GM12878 (cell line): Measurements from ENCODE around the gene TIPIN. TPM values are rescaled to one million over a fixed set of nuclear protein-coding genes. Genes with fewer than 3 reads are reported as not detected.

Source experiments
- ATAC-seq: fragments of 200-7000 bp; cut with Tn5 transposase; 3 replicates; pipeline ENCODE4 v1.9.1; 2020; ENCODE audit warnings: mild to moderate bottlenecking, moderate library complexity
- BruUV-seq: library from RNA; stranded (reverse); fragments of 400-500 nt; replicated peaks from 2 replicates; lab custom pipeline; 2021; lab: Mats Ljungman, UMichigan
- CTCF ChIA-PET: fragments of 300-600 bp; sonication (Branson Sonifier 250); formaldehyde crosslinking; extraction: SDS; loops from one replicate; lab custom pipeline; 2021; ENCODE audit warnings: inconsistent platforms; lab: Yijun Ruan, JAX
- POLR2A ChIA-PET: fragments of 350-600 bp; formaldehyde crosslinking; extraction: SDS; loops from one replicate; lab custom pipeline; 2021; ENCODE audit warnings: inconsistent platforms; lab: Charles Lee
- RAD21 ChIA-PET: fragments of 300-600 bp; sonication (Branson Sonifier 250); formaldehyde crosslinking; loops from one replicate; lab custom pipeline; 2023; ENCODE audit warnings: antibody characterized with exemption; ENCODE audit not compliant: unreplicated experiment; lab: Charles Lee
- SMC1A ChIA-PET: fragments of 300-600 bp; sonication (Branson Sonifier 250); formaldehyde crosslinking; loops from one replicate; lab custom pipeline; 2023; ENCODE audit not compliant: unreplicated experiment, uncharacterized antibody; lab: Charles Lee
- DNase-seq: peaks from one replicate; pipeline ENCODE4 v3.0.0-alpha.2; 2011; ENCODE audit warnings: low read depth, low spot score
- FAIRE-seq: peaks from 3 replicates; lab custom pipeline; 2011; peaks lifted over from hg19 to GRCh38; lab: Jason Lieb, UNC
- H2AFZ ChIP-seq: 2 replicates; pipeline ENCODE4 v1.6.0; 2011; ENCODE audit warnings: low read depth, low read length, control low read depth; ENCODE audit not compliant: control insufficient read depth
- H3K27ac ChIP-seq: 2 replicates; pipeline ENCODE4 v1.5.1; 2011; ENCODE audit warnings: control low read depth; ENCODE audit not compliant: control insufficient read depth, insufficient read depth
- H3K27me3 ChIP-seq, 2 experiments: replicated peaks in 1 of 2; 2 replicates each; pipeline versions ENCODE4 v1.6.0 to v1.6.1; 2011; ENCODE audit warnings: low read length in 1 of 2; ENCODE audit not compliant: control insufficient read depth in 2 of 2, insufficient read depth in 2 of 2
- H3K36me3 ChIP-seq, 2 experiments: 2 replicates each; pipeline ENCODE4 v1.5.1; 2011; ENCODE audit warnings: low read length in 1 of 2; ENCODE audit not compliant: control insufficient read depth in 2 of 2, insufficient read depth in 2 of 2
- H3K4me1 ChIP-seq: 2 replicates; pipeline ENCODE4 v1.6.1; 2011; ENCODE audit warnings: mild to moderate bottlenecking, low read length, moderate library complexity, mixed read lengths; ENCODE audit not compliant: control insufficient read depth, insufficient read depth
- H3K4me2 ChIP-seq: 2 replicates; pipeline ENCODE4 v1.6.0; 2011; ENCODE audit warnings: control low read depth; ENCODE audit not compliant: control insufficient read depth, insufficient read depth
- H3K4me3 ChIP-seq: fragments of 200-600 bp; sonication (generic); 2 replicates; pipeline ENCODE4 v1.5.1; 2016
- H3K79me2 ChIP-seq: 2 replicates; pipeline ENCODE4 v1.6.0; 2011; ENCODE audit warnings: low read length; ENCODE audit not compliant: control insufficient read depth, insufficient read depth
- H3K9ac ChIP-seq: 2 replicates; pipeline ENCODE4 v1.8.0; 2011; ENCODE audit warnings: low read length, control low read depth, mixed read lengths; ENCODE audit not compliant: control insufficient read depth, insufficient read depth
- H3K9me3 ChIP-seq: replicated peaks from 3 replicates; pipeline ENCODE4 v1.5.1; 2011; ENCODE audit warnings: mild to moderate bottlenecking, low read length; ENCODE audit not compliant: control insufficient read depth, insufficient read depth
- H4K20me1 ChIP-seq: 2 replicates; pipeline ENCODE4 v1.6.0; 2011; ENCODE audit not compliant: control insufficient read depth, insufficient read depth
- BMI1 ChIP-seq: fragments of 450-650 bp; IDR thresholded peaks from 2 replicates; pipeline ENCODE4 v1.6.1; 2016; ENCODE audit warnings: mild to moderate bottlenecking, moderate library complexity, borderline replicate concordance
- CHD1 ChIP-seq: IDR thresholded peaks from 2 replicates; pipeline ENCODE4 v1.6.1; 2012; ENCODE audit warnings: low read depth, low read length, improper control_type of control experiment
- DPF2 ChIP-seq: fragments of 450-650 bp; IDR thresholded peaks from 2 replicates; pipeline ENCODE4 v1.6.1; 2017; ENCODE audit warnings: mild to moderate bottlenecking
- ETV6 ChIP-seq, 2 experiments: fragments of 450-650 bp in 1 of 2; IDR thresholded peaks in 1 of 2; conservative IDR thresholded peaks in 1 of 2; 2 replicates each; pipeline ENCODE4 v1.6.1; 2014; ENCODE audit warnings: antibody characterized with exemption in 1 of 2, borderline replicate concordance in 1 of 2, low read depth in 1 of 2, mild to moderate bottlenecking in 1 of 2, moderate library complexity in 1 of 2
- GATAD2B ChIP-seq: fragments of 450-650 bp; conservative IDR thresholded peaks from 2 replicates; pipeline ENCODE4 v1.6.1; 2017; ENCODE audit warnings: low read depth, mild to moderate bottlenecking, moderate library complexity
- HCFC1 ChIP-seq: fragments of 150-350 bp; IDR thresholded peaks from 2 replicates; pipeline ENCODE4 v1.6.1; 2014; ENCODE audit warnings: low read length
- NR2C2 ChIP-seq: IDR thresholded peaks from 2 replicates; pipeline ENCODE4 v1.6.1; 2011; ENCODE audit warnings: borderline replicate concordance, low read depth; ENCODE audit not compliant: control insufficient read depth, insufficient read length
- RUNX3 ChIP-seq: IDR thresholded peaks from 2 replicates; pipeline ENCODE4 v1.6.1; 2012; ENCODE audit warnings: low read length, inconsistent platforms
- WGBS: methylation state at CpG from one replicate; pipeline ENCODE4 v1.1.6; 2016; ENCODE audit warnings: low lambda C conversion rate; ENCODE audit not compliant: insufficient replicate concordance, insufficient coverage; ENCODE audit errors: missing lambda C conversion rate; 5-methylcytosine and 5-hydroxymethylcytosine counted together
- in situ Hi-C: fragments of 300-500 bp; cut with MboI; formaldehyde crosslinking; loops from 9 replicates; pipeline ENCODE4 v1.14.3; 2018; ENCODE audit warnings: mixed read lengths
- intact Hi-C: fragments of 100-400 bp; cut with micrococcal nuclease; formaldehyde crosslinking; loops from one replicate; pipeline ENCODE4 v1.14.2; 2022; ENCODE audit not compliant: unreplicated experiment
- polyA plus RNA-seq, 11 experiments: library from polyadenylated mRNA; depleted of rRNA in 4 of 11; unstranded in 6 of 11; stranded (reverse) in 5 of 11; fragments of >200 nt; fragmentation: Nextera tagmentation in 4 of 11; fragmentation: Illumina TruSeq in 1 of 11; extraction: Ambion mirVana in 4 of 11; extraction: Trizol in 1 of 11; gene quantifications; 1 replicate in 1 of 11; 2 replicates in 10 of 11; pipeline versions ENCODE4 v1.2.1 to v1.2.3, GENCODE V29; 2011 to 2016; ENCODE audit warnings: inconsistent platforms in 2 of 11, missing spikeins in 2 of 11, low read depth in 1 of 11
- total RNA-seq, 4 experiments: library from RNA; depleted of rRNA in 3 of 4; stranded (reverse); fragments of >200 nt in 3 of 4; fragmentation: Illumina TruSeq in 1 of 4; extraction: Trizol in 1 of 4; gene quantifications; 2 replicates each; pipeline versions ENCODE4 v1.2.1 to v1.2.3, GENCODE V29; 2013 to 2021
- TF ChIP-seq, protein P1 (sequence below): fragments of 450-650 bp; formaldehyde crosslinking; IDR thresholded peaks from 2 replicates; pipeline ENCODE4 v1.5.0; 2022; ENCODE audit warnings: mild to moderate bottlenecking, missing genetic modification characterization
- TF ChIP-seq, protein P2 (sequence below): IDR thresholded peaks from 2 replicates; pipeline ENCODE4 v1.6.1; 2012; ENCODE audit warnings: low read length, inconsistent platforms
- TF ChIP-seq, protein P3 (sequence below): IDR thresholded peaks from 2 replicates; pipeline ENCODE4 v1.6.1; 2012; ENCODE audit warnings: low read depth, low read length, improper control_type of control experiment
- TF ChIP-seq, protein P4 (sequence below): fragments of 450-650 bp; IDR thresholded peaks from 2 replicates; pipeline ENCODE4 v1.6.1; 2016; ENCODE audit warnings: mild to moderate bottlenecking
- TF ChIP-seq, protein P5 (sequence below): IDR thresholded peaks from 2 replicates; pipeline ENCODE4 v1.6.1; 2011; ENCODE audit warnings: borderline replicate concordance, low read depth, mild to moderate bottlenecking, moderate library complexity, low read length; ENCODE audit not compliant: insufficient read depth, poor library complexity, severe bottlenecking

Gene TIPIN
- total and polyA plus RNA-seq, 10 of the 15 experiments (the other 5 are each of a cell fraction or from before 2014, with no cell fraction given), result 21.1 to 69.2 (median 47.0) TPM

DNA sequence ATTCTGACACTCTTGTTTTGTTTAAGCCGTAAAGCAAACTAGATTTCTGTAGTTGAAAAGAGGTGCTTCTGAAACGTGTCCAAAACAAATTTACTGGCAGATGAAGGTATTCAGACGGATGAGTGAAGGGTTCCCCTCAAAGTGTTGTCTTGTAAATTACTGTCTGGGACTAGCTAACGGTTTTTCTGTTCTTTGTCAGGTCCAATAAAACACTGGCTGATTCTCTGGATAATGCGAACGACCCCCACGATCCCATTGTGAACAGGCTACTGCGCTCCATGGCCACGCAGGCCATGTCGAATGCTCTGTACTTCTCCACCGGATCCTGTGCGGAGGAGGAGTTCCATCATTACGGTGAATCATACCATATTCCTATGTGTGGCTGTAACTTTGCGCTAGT is 27.7 kb downstream of the TIPIN start:
- no peak overlapping the region for H3K9ac ChIP-seq
- intact Hi-C loops, result no loop called here
- TF ChIP-seq RUNX3 (no peak), HCFC1 (no peak), NR2C2 (no peak), ETV6 (conservative IDR thresholded peaks at IDR 0.05 in 1 of 2, IDR thresholded peaks at IDR 0.05 in 1 of 2; ENCODE audit: borderline replicate concordance in 1 of 2, low read depth in 1 of 2) (no peak), GATAD2B (no peak), DPF2 (no peak), BMI1 (no peak), CHD1 (no peak)
- TF ChIP-seq, protein P1, sequence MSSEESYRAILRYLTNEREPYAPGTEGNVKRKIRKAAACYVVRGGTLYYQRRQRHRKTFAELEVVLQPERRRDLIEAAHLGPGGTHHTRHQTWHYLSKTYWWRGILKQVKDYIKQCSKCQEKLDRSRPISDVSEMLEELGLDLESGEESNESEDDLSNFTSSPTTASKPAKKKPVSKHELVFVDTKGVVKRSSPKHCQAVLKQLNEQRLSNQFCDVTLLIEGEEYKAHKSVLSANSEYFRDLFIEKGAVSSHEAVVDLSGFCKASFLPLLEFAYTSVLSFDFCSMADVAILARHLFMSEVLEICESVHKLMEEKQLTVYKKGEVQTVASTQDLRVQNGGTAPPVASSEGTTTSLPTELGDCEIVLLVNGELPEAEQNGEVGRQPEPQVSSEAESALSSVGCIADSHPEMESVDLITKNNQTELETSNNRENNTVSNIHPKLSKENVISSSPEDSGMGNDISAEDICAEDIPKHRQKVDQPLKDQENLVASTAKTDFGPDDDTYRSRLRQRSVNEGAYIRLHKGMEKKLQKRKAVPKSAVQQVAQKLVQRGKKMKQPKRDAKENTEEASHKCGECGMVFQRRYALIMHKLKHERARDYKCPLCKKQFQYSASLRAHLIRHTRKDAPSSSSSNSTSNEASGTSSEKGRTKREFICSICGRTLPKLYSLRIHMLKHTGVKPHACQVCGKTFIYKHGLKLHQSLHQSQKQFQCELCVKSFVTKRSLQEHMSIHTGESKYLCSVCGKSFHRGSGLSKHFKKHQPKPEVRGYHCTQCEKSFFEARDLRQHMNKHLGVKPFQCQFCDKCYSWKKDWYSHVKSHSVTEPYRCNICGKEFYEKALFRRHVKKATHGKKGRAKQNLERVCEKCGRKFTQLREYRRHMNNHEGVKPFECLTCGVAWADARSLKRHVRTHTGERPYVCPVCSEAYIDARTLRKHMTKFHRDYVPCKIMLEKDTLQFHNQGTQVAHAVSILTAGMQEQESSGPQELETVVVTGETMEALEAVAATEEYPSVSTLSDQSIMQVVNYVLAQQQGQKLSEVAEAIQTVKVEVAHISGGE (CRISPR knock-in tag), result no peak
- TF ChIP-seq, protein P2, sequence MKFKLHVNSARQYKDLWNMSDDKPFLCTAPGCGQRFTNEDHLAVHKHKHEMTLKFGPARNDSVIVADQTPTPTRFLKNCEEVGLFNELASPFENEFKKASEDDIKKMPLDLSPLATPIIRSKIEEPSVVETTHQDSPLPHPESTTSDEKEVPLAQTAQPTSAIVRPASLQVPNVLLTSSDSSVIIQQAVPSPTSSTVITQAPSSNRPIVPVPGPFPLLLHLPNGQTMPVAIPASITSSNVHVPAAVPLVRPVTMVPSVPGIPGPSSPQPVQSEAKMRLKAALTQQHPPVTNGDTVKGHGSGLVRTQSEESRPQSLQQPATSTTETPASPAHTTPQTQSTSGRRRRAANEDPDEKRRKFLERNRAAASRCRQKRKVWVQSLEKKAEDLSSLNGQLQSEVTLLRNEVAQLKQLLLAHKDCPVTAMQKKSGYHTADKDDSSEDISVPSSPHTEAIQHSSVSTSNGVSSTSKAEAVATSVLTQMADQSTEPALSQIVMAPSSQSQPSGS, result no peak
- TF ChIP-seq, protein P3, sequence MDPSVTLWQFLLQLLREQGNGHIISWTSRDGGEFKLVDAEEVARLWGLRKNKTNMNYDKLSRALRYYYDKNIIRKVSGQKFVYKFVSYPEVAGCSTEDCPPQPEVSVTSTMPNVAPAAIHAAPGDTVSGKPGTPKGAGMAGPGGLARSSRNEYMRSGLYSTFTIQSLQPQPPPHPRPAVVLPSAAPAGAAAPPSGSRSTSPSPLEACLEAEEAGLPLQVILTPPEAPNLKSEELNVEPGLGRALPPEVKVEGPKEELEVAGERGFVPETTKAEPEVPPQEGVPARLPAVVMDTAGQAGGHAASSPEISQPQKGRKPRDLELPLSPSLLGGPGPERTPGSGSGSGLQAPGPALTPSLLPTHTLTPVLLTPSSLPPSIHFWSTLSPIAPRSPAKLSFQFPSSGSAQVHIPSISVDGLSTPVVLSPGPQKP, result no peak
- TF ChIP-seq, protein P4, sequence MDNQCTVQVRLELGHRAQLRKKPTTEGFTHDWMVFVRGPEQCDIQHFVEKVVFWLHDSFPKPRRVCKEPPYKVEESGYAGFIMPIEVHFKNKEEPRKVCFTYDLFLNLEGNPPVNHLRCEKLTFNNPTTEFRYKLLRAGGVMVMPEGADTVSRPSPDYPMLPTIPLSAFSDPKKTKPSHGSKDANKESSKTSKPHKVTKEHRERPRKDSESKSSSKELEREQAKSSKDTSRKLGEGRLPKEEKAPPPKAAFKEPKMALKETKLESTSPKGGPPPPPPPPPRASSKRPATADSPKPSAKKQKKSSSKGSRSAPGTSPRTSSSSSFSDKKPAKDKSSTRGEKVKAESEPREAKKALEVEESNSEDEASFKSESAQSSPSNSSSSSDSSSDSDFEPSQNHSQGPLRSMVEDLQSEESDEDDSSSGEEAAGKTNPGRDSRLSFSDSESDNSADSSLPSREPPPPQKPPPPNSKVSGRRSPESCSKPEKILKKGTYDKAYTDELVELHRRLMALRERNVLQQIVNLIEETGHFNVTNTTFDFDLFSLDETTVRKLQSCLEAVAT, result no peak
- TF ChIP-seq, protein P5, sequence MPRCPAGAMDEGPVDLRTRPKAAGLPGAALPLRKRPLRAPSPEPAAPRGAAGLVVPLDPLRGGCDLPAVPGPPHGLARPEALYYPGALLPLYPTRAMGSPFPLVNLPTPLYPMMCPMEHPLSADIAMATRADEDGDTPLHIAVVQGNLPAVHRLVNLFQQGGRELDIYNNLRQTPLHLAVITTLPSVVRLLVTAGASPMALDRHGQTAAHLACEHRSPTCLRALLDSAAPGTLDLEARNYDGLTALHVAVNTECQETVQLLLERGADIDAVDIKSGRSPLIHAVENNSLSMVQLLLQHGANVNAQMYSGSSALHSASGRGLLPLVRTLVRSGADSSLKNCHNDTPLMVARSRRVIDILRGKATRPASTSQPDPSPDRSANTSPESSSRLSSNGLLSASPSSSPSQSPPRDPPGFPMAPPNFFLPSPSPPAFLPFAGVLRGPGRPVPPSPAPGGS, result no peak
- TF ChIP-seq, all 136 proteins: peak for 0
- 93% methylated on average over 14 of the region's 14 CpGs for WGBS
- CTCF ChIA-PET, result no interaction called here
- H2AFZ ChIP-seq, result no peak overlapping the region
- DNase-seq (no peak), FAIRE-seq (no peak), ATAC-seq (no peak)
- H3K79me2 ChIP-seq, result no peaks in the 10 kb centered on the region
- RAD21 ChIA-PET, result no interaction called here
- POLR2A ChIA-PET, result no interaction called here
- no peak overlapping the region for H3K4me2 ChIP-seq
- H3K4me1 ChIP-seq, result no peaks in the 10 kb centered on the region
- in situ Hi-C loops, result no loop called here
- no TSS peak for BruUV-seq
- no peaks in the 10 kb centered on the region for H3K9me3 ChIP-seq
- H3K4me3 ChIP-seq, result no peak overlapping the region
- H3K27ac ChIP-seq, result no peak overlapping the region
- no peaks in the 10 kb centered on the region for H4K20me1 ChIP-seq
- peaks cover 5 to 6% of the 10 kb centered on the region in 2 experiments for H3K36me3 ChIP-seq
- no peaks in the 10 kb centered on the region for H3K27me3 ChIP-seq
- SMC1A ChIA-PET, result no interaction called here
